Stomach (tissue), 4 donors: ENCODE results near the gene PAX5.

ENCODE experiments used
- CTCF ChIP-seq, 7 experiments: fragments of 450-650 bp in 4 of 7; fragments of 200-600 bp in 3 of 7; sonication (generic) in 3 of 7; IDR thresholded peaks; one replicate each; pipeline ENCODE4 v1.5.1; 2016 to 2019; ENCODE audit warnings: antibody characterized with exemption in 7 of 7, control low read depth in 2 of 7, mild to moderate bottlenecking in 1 of 7
- EP300 ChIP-seq: sonication (generic); formaldehyde crosslinking; IDR thresholded peaks from one replicate; pipeline ENCODE4 v1.6.1; 2017; ENCODE audit warnings: antibody characterized with exemption
- POLR2A ChIP-seq, 4 donors: fragments of 450-650 bp; IDR thresholded peaks; one replicate each; pipeline ENCODE4 v1.6.1; 2016; ENCODE audit warnings: antibody characterized with exemption in 4 of 4, control low read depth in 2 of 4, mild to moderate bottlenecking in 1 of 4, moderate library complexity in 1 of 4
- POLR2AphosphoS5 ChIP-seq, 3 donors: sonication (generic); formaldehyde crosslinking; IDR thresholded peaks; one replicate each; pipeline ENCODE4 v1.6.1; 2016; ENCODE audit warnings: antibody characterized with exemption in 3 of 3

GRCh38 chr9:36853233-36853632 lies 180.8 kb downstream of the PAX5 start:
- no peak for TF ChIP-seq CTCF (IDR thresholded peaks at IDR 0.05)
- no peak for TF ChIP-seq POLR2A (IDR thresholded peaks at IDR 0.05)
- TF ChIP-seq EP300: no peak
- TF ChIP-seq POLR2AphosphoS5 (IDR thresholded peaks at IDR 0.05): no peak
